Parathyroid adenoma (tissue), 2 donors: Measurements from ENCODE around the gene C12orf76.
"Not testable (repeated sequence)": the region's sequence is repeated elsewhere in the genome, so short reads cannot be mapped to it uniquely, and the experiment has no call there.

ENCODE experiments used
- H2AFZ ChIP-seq: fragments of 300-600 bp; sonication (generic); one replicate; pipeline ENCODE4 v1.7.0; 2017; ENCODE audit warnings: antibody characterized with exemption, mild to moderate bottlenecking
- H3K27ac ChIP-seq: fragments of 300-600 bp; sonication (generic); one replicate; pipeline ENCODE4 v1.7.0; 2017
- H3K27me3 ChIP-seq: fragments of 300-600 bp; sonication (generic); one replicate; pipeline ENCODE4 v1.7.0; 2017; ENCODE audit warnings: low read length; ENCODE audit not compliant: control insufficient read depth, insufficient read depth
- H3K36me3 ChIP-seq: fragments of 300-600 bp; sonication (generic); one replicate; pipeline ENCODE4 v1.7.0; 2017; ENCODE audit warnings: low read length; ENCODE audit not compliant: control insufficient read depth, insufficient read depth
- H3K4me1 ChIP-seq: fragments of 300-600 bp; sonication (generic); one replicate; pipeline ENCODE4 v1.7.0; 2017; ENCODE audit warnings: control low read depth
- H3K4me2 ChIP-seq: fragments of 300-600 bp; sonication (generic); one replicate; pipeline ENCODE4 v1.7.0; 2017; ENCODE audit warnings: low read length
- H3K4me3 ChIP-seq: fragments of 300-600 bp; sonication (generic); one replicate; pipeline ENCODE4 v1.7.0; 2017; ENCODE audit warnings: low read depth, low read length
- H3K79me2 ChIP-seq: fragments of 300-600 bp; sonication (generic); one replicate; pipeline ENCODE4 v1.7.0; 2017; ENCODE audit warnings: control low read depth
- H3K9ac ChIP-seq: fragments of 300-600 bp; sonication (generic); one replicate; pipeline ENCODE4 v1.7.0; 2017; ENCODE audit warnings: mild to moderate bottlenecking
- H3K9me3 ChIP-seq: fragments of 300-600 bp; sonication (generic); one replicate; pipeline ENCODE4 v1.7.0; 2017; ENCODE audit warnings: low read length; ENCODE audit not compliant: control insufficient read depth
- CTCF ChIP-seq: fragments of 300-600 bp; sonication (generic); IDR thresholded peaks from one replicate; pipeline ENCODE4 v1.7.0; 2017; ENCODE audit warnings: antibody characterized with exemption, mild to moderate bottlenecking
- donor health status: primary hyperparathyroidism.

The C12orf76 gene

GRCh38 chr12:110010853-110011723, 37.2 kb downstream of the C12orf76 start:
- Histone ChIP-seq H3K27me3 (no peaks in the 10 kb centered on the region), H3K27ac (no peak overlapping the region), H2AFZ (no peak overlapping the region), H3K79me2 (peaks cover 5% of the 10 kb centered on the region), H3K4me2 (no peak overlapping the region), H3K9me3 (no peaks in the 10 kb centered on the region), H3K36me3 (no peaks in the 10 kb centered on the region), H3K4me1 (no peaks in the 10 kb centered on the region), H3K4me3 (no peak overlapping the region), H3K9ac (no peak overlapping the region)
- TF ChIP-seq CTCF: no peak

- H2AFZ ChIP-seq, H3K9me3 ChIP-seq, H3K27me3 ChIP-seq, H3K4me1 ChIP-seq, H3K4me3 ChIP-seq, H3K27ac ChIP-seq, H3K79me2 ChIP-seq, H3K36me3 ChIP-seq, H3K4me2 ChIP-seq, H3K9ac ChIP-seq: not testable (repeated sequence)
These were observed 39.5 kb downstream of the C12orf76 start for GRCh38 chr12:110008681-110009398.

- H3K4me2 ChIP-seq: no peak overlapping the region
- no peak overlapping the region for H3K9ac ChIP-seq
- H3K9me3 ChIP-seq: no peaks in the 10 kb centered on the region
- no peak for TF ChIP-seq CTCF
- no peaks in the 10 kb centered on the region for H3K36me3 ChIP-seq
- peaks cover 12% of the 10 kb centered on the region for H3K79me2 ChIP-seq
- no peaks in the 10 kb centered on the region for H3K4me1 ChIP-seq
- no peak overlapping the region for H2AFZ ChIP-seq
- no peaks in the 10 kb centered on the region for H3K27me3 ChIP-seq
- no peak overlapping the region for H3K27ac ChIP-seq
- H3K4me3 ChIP-seq: no peak overlapping the region
These were observed 40.4 kb downstream of the C12orf76 start for GRCh38 chr12:110007881-110008280.

- TF ChIP-seq CTCF: no peak
- peaks cover 12% of the 10 kb centered on the region for H3K79me2 ChIP-seq
- no peak overlapping the region for H3K9ac ChIP-seq
- no peaks in the 10 kb centered on the region for H3K27me3 ChIP-seq
- H3K36me3 ChIP-seq: no peaks in the 10 kb centered on the region
- no peaks in the 10 kb centered on the region for H3K4me1 ChIP-seq
- H3K4me2 ChIP-seq: no peak overlapping the region
- H3K27ac ChIP-seq: no peak overlapping the region
- no peak overlapping the region for H2AFZ ChIP-seq
- H3K4me3 ChIP-seq: no peak overlapping the region
- no peaks in the 10 kb centered on the region for H3K9me3 ChIP-seq
These were observed 42.2 kb downstream of the C12orf76 start for GRCh38 chr12:110006115-110006514.

- H3K9ac ChIP-seq: no peak overlapping the region
- no peak overlapping the region for H3K4me2 ChIP-seq
- no peak for TF ChIP-seq CTCF
- no peak overlapping the region for H2AFZ ChIP-seq
- peaks cover 12% of the 10 kb centered on the region for H3K79me2 ChIP-seq
- no peaks in the 10 kb centered on the region for H3K27me3 ChIP-seq
- H3K36me3 ChIP-seq: no peaks in the 10 kb centered on the region
- H3K4me1 ChIP-seq: no peaks in the 10 kb centered on the region
- no peak overlapping the region for H3K4me3 ChIP-seq
- no peaks in the 10 kb centered on the region for H3K9me3 ChIP-seq
- no peak overlapping the region for H3K27ac ChIP-seq
These were observed 42.9 kb downstream of the C12orf76 start for GRCh38 chr12:110005319-110005973.
